GM12865 (cell line): ENCODE results near the gene SAP30.

Source experiments
- DNase-seq: peaks from one replicate; pipeline ENCODE4 v3.0.0; 2010; ENCODE audit warnings: low read depth
- H3K4me3 ChIP-seq: 2 replicates; pipeline ENCODE4 v1.5.1; 2011; ENCODE audit warnings: mild to moderate bottlenecking, low read depth, low read length, control low read depth
- TF ChIP-seq, protein P1 (sequence below): IDR thresholded peaks from 2 replicates; pipeline ENCODE4 v1.5.1; 2011; ENCODE audit warnings: low read length, control low read depth, low read depth, inconsistent platforms; ENCODE audit not compliant: insufficient read depth; ENCODE audit errors: missing control alignments

Gene SAP30

DNA sequence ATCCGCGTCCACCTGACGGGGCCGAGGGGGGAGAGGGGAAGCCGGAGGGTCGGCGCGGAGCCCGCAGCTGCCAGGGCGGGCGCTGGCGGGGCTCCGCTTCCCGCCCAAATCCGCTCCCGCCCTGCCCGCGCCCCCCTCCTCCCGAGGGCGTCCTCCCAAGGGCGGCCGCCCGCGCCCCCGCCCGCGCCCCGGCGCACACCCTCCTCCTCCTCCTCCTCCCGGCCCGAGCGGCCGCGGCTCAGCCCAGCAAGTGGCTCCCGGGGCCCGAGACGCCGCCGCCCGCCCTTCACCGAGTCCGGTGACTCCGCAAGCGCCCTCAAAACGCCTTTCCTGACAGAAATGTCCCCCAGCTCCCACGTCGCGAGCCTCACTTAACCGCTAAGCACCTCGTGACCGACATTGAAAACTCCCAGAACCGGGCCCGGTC is 37.1 kb upstream of the SAP30 start:
- peak overlapping the region; percentile 99 for H3K4me3 ChIP-seq
- peak; percentile 60 for DNase-seq
- TF ChIP-seq, protein P1, sequence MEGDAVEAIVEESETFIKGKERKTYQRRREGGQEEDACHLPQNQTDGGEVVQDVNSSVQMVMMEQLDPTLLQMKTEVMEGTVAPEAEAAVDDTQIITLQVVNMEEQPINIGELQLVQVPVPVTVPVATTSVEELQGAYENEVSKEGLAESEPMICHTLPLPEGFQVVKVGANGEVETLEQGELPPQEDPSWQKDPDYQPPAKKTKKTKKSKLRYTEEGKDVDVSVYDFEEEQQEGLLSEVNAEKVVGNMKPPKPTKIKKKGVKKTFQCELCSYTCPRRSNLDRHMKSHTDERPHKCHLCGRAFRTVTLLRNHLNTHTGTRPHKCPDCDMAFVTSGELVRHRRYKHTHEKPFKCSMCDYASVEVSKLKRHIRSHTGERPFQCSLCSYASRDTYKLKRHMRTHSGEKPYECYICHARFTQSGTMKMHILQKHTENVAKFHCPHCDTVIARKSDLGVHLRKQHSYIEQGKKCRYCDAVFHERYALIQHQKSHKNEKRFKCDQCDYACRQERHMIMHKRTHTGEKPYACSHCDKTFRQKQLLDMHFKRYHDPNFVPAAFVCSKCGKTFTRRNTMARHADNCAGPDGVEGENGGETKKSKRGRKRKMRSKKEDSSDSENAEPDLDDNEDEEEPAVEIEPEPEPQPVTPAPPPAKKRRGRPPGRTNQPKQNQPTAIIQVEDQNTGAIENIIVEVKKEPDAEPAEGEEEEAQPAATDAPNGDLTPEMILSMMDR = no peak

DNA sequence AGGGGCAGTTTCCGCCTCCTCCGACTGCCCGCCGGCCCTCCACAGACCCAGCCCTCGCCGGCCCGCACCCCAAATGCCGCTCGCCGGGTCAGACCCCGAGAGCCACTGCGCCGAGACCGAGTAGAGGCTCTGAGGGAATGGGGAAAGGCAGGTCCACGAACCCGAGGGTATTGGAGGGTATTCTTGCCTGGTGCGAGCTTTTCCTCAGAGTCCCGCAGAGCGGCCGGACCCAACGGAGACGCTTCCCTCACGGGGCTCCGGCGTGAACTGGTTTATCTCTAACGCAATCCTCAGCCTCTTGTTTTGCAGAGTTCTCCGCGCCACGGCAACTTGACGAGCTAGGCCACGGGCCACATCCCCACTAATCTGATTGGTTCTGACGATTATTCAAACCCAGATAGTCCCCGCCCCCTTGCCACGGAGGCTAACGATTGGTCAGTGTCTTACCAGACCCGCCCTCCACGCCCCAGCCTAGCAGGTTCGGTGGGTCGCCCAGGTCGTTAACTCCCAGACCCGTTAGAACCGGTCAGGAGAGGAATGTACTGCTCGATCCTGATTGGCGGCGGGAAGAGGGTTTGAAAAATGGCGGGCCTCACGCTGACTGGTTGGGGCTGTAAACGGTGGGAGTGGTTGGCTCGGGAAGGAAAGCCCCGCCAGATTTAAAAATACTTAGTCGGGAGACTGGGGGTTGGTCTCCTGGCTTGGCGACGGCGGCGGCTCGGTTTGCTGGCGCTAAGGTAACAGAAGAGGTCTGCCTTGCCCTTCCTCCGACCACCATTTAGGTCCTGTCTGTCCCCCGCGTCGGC is 36.5 kb upstream of the SAP30 start, which contains the start of gene HMGB2:
Gene HMGB2, minus strand, starts transcription at position 274 of the 806 bp plus-strand sequence. CDS start 709 bp downstream, outside the sequence.
- H3K4me3 ChIP-seq = peak within 1 kb of the TSS; percentile 99
- TF ChIP-seq, protein P1 = no peak
- DNase-seq = peak; percentile 100

DNA sequence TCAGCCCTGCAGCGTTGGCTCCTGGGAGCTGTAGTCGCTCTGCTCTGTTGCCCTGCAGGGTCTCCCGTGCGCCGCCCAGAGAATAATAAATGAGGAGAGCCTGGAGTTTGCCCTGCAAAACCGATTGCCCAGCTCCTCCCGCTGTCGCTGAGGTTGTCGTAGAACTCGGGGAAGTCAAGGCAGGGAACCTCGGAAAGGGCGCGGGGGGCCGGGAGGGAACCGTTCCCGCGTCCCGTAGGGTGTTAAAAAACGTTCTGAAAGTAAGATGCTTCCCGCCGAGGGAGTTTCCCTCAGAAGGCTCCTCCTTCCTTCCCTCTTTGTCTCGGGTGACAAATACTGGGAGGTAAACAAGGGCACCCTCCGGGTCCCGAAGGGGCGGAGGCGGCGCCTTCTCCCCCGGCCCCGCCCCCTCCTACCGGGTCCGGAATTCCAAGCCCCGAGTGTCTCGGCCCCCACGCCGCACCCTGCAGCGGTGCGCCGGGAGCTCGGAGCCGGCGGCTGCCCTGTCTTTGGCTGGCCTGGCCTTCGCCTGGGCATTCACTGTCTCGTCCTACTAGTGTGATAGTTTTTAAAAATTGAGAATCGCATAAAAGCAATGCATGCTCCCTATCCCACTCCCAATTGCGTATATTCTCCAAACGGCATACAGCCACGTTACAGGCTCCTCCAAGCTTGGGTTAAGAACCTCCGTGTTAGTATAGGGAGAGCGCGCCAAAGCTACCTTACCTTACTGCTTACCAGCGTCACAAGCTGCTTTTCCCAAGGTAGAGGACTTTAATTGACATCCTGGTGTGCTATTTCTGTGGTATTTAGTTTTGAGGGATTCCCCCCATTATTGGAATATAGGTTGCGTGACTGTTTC is 35.6 kb upstream of the SAP30 start:
- H3K4me3 ChIP-seq = peak overlapping the region; percentile 99
- TF ChIP-seq, protein P1 = no peak
- DNase-seq = peak; percentile 88

- H3K4me3 ChIP-seq = no peak overlapping the region
- TF ChIP-seq, protein P1 = no peak
- no peak for DNase-seq
These were observed 33.3 kb upstream of the SAP30 start for GRCh38 chr4:173337463-173337862.

DNA sequence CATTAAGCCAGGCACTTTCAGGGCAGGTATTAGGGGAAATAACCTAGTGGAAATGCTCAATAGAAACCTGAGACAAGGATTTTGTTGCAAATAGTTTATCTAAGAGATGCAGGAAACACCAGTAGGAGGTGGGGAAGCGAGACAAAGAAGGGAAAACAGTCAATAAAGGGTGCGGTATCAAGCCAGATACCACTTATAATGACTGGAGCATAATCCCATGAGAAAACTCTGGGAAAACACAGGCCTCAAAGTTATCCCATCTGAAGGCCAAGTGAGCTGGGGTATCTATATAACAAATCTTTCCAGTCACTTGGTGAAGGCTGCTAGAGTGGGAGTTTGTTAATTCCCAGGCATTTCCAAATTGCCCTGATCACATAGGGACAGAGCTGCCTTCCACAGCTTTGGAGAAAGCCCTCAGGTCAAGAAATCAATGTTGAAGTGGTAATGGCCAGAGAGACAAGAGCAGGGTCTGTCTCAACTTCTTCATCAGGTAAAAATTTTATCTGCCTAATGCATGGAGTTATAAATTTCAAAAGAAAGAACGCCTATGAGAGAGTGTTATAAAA is 26.8 kb upstream of the SAP30 start:
- TF ChIP-seq, protein P1 = no peak
- H3K4me3 ChIP-seq = no peak overlapping the region
- no peak for DNase-seq

- H3K4me3 ChIP-seq = no peak overlapping the region
- no peak for DNase-seq
- TF ChIP-seq, protein P1 = no peak
These were observed 25.1 kb upstream of the SAP30 start for GRCh38 chr4:173345648-173346047.
